Activated T-helper 17 cell treated with anti-CD3 and anti-CD28 coated beads, Interleukin-2, amount 50 U/mL, for 72 hours (primary cell): ENCODE results near the gene SLC38A10. TPM values are rescaled to one million over a fixed set of nuclear protein-coding genes. Genes with fewer than 3 reads are reported as not detected.

Experiments
- ATAC-seq: fragments of 150-1000 bp; cut with Tn5 transposase; replicated peaks from 2 replicates; pipeline ENCODE4 v1.10.0; 2021; ENCODE audit warnings: mild to moderate bottlenecking, moderate library complexity
- H3K27ac Mint-ChIP-seq: one replicate; pipeline ENCODE4 v1.8.0; 2022; ENCODE audit warnings: mixed read lengths
- H3K27me3 Mint-ChIP-seq: one replicate; pipeline ENCODE4 v1.8.0; 2022; ENCODE audit warnings: mixed read lengths
- H3K36me3 Mint-ChIP-seq: one replicate; pipeline ENCODE4 v1.8.0; 2022; ENCODE audit warnings: low read depth, mild to moderate bottlenecking, mixed read lengths
- H3K4me1 Mint-ChIP-seq: one replicate; pipeline ENCODE4 v1.8.0; 2022; ENCODE audit warnings: mixed read lengths
- H3K4me3 Mint-ChIP-seq: one replicate; pipeline ENCODE4 v1.8.0; 2022; ENCODE audit warnings: mild to moderate bottlenecking, mixed read lengths
- H3K9me3 Mint-ChIP-seq: one replicate; pipeline ENCODE4 v1.8.0; 2022; ENCODE audit warnings: mixed read lengths
- total RNA-seq, 2 donors: library from RNA; stranded (reverse); gene quantifications; one replicate each; pipeline ENCODE4 v1.2.3, GENCODE V29; 2022

The SLC38A10 gene
- total RNA-seq, 2 donors from 2014 or later: 58.4 to 71.2 TPM

DNA sequence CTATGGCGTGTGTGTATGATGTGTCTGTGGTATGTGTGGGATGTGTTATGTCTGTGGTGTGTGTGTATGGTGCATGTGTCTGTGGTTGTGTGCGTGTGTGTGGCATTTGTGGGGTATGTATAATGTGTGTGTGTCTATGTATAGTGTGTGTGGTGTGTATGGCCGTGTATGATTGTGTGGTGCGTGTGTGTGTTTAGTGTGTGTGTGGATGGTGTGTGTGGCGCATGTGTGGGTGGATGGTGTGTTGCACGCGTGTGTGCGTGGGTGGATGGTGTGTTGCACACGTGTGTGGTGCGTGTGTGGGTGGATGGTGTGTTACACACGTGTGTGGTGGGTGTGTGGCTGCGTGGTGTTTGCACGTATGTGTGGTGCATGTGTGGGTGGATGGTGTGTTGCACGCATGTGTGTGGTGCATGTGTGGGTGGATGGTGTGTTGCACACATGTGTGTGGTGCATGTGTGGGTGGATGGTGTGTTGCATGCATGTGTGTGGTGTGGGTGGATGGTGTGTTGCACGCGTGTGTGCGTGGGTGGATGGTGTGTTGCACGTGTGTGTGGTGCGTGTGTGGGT lies 5.6 kb upstream of the SLC38A10 start:
- Mint-ChIP-seq H3K4me3 (no peak overlapping the region), H3K27ac (no peak overlapping the region), H3K36me3 (no peaks in the 10 kb centered on the region), H3K4me1 (peaks cover 15% of the 10 kb centered on the region), H3K9me3 (no peaks in the 10 kb centered on the region), H3K27me3 (no peaks in the 10 kb centered on the region)
- no peak for ATAC-seq

DNA sequence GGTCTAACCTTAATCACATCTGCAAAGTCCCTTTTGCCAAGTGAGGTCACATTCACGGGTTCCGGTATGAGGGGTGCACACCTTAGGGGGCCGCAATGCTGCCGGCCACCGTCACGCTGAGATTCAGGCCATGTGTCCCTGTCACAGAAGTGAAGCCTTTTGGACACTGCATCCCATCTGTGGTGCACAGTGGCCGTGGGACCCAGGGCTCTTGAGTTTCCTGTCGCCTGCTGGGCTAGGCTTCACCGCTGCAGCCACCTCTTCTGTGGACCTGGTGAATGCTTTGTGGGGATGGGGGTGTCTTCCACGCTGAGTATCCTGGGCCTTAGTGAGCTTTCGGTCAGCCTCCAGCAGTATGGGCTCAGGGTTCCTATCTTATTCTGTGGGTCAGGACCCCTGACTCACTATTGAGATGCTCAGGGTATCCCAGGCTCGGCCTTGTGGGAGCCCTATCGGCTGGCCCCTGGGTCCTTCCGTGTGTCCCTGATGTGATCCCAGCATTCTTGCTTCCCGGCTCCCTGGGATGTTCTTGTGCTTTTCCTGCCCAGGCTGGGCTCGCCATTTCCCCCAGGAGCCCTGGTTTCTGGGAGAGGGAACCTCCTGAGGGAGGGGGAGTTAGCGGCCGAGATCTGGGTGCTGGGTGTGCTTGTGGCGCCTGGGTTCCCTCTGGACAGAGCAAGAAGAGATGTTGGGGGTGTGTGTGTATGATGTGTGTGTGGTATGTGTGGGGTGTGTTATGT lies 4.9 kb upstream of the SLC38A10 start:
- no peak overlapping the region for H3K4me3 Mint-ChIP-seq
- H3K27ac Mint-ChIP-seq: no peak overlapping the region
- H3K4me1 Mint-ChIP-seq: peaks cover 17% of the 10 kb centered on the region
- ATAC-seq: no peak
- no peaks in the 10 kb centered on the region for H3K36me3 Mint-ChIP-seq
- no peaks in the 10 kb centered on the region for H3K9me3 Mint-ChIP-seq
- H3K27me3 Mint-ChIP-seq: no peaks in the 10 kb centered on the region

DNA sequence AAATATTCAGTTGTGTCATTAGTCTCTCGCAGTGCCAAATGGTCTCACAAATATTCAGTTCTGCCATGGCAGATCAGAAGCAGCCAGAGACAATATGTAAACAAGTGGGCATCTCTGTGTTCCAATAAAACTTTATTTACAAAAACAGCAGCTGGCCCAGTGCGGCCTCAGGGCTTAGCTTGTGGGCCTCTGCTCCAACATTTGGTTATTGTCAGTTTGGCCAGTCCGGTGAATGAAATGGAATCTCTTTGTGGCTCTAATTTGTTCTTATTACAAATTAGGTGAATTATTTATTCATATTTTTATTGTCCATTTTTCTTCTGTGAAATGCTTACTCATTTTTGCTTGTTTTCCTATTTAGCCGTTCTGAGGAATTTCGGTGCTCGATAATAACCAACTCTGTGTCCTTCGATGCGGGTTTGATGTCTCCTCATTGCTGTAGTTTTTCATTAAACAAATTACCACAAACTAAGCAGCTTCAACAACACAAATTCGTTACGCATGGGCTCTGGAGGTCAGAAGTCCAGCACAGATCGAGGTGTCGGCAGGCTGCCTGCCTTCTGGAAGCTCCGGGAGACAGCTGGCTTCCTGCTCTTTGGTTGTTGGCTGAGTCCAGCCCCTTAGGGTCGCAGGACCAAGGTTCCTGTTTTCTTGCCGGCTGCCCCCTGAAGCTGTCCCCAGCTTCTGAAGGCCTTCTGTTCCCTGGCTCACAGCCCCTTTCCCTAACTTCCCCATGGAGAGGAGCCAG lies 4.1 kb upstream of the SLC38A10 start:
- Mint-ChIP-seq H3K4me3 (no peak overlapping the region), H3K27me3 (no peaks in the 10 kb centered on the region), H3K36me3 (peaks cover 5% of the 10 kb centered on the region), H3K4me1 (peaks cover 20% of the 10 kb centered on the region), H3K27ac (no peak overlapping the region), H3K9me3 (no peaks in the 10 kb centered on the region)
- no peak for ATAC-seq

DNA sequence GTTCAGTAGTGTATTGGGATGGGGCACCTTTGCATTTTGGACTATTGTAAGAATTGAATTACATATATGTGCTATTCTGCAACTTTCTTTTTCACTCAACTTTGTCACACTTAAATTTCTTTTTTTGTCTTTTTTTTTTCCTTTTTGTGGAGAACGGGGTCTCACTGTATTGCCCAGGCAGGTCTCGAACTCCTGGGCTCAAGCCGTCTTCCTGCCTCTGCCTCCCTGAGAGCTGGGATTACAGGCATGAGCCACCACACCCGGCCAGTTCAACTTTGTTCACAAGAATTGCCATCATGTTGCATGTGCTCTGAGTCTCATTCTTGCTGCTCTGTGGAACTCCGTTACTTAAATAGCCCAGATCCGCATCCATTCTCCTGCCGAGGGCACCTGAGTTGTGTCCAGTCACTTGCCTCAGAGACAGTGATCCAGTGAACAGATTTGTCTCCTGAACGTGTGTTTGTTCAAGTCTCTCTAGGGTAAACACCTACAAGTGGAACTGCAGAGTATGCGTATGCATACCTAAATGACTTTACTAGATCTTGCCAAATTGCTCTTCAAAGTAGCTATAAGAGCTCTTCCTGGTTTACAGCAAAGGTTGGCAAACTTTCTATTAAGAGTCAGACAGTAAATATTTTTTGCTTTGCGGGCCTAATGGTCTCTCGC lies 3.4 kb upstream of the SLC38A10 start:
- Mint-ChIP-seq H3K4me3 (no peak overlapping the region), H3K27me3 (no peaks in the 10 kb centered on the region), H3K9me3 (no peaks in the 10 kb centered on the region), H3K27ac (no peak overlapping the region), H3K4me1 (peaks cover 22% of the 10 kb centered on the region), H3K36me3 (peaks cover 11% of the 10 kb centered on the region)
- no peak for ATAC-seq

DNA sequence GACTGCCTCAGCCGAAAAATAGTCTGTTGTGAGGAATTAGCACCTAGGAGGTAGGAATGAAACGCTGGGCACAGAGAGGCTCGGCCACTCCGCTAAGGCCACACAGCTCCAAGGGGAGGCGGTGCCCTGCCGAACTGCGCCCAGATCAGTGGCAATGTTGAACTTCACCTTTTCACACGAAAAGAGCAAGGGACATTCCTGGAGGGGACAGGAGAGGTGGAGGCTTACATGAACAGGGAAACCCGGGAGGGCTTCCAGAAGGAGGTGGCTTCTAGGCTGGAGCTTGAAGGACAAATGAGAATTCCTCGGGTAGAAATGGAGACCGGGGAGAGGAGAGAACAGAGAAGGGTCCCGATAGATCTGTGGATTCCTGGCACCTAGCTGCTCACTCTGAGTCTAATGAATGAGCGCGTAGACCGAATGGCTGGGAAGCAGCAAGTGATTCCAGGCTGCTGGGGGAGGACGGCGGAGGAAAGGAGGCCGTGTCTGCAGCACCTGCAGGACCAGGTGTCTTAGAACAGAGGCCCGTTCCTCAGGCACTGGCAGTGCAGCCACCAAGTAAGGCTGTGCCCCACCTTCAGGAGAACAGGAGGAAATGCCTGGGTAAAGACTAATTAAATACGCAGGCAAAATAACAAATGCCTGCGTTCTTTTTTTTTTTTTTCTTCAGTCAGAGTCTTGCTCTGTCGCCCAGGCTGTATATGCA lies 722 bp upstream of the SLC38A10 start:
- H3K27ac Mint-ChIP-seq: peak overlapping the region; percentile 97
- no peaks in the 10 kb centered on the region for H3K9me3 Mint-ChIP-seq
- peaks cover 15% of the 10 kb centered on the region for H3K36me3 Mint-ChIP-seq
- H3K4me3 Mint-ChIP-seq: peak overlapping the region; percentile 97
- H3K4me1 Mint-ChIP-seq: peaks cover 22% of the 10 kb centered on the region
- no peaks in the 10 kb centered on the region for H3K27me3 Mint-ChIP-seq
- ATAC-seq: peak; percentile 39

DNA sequence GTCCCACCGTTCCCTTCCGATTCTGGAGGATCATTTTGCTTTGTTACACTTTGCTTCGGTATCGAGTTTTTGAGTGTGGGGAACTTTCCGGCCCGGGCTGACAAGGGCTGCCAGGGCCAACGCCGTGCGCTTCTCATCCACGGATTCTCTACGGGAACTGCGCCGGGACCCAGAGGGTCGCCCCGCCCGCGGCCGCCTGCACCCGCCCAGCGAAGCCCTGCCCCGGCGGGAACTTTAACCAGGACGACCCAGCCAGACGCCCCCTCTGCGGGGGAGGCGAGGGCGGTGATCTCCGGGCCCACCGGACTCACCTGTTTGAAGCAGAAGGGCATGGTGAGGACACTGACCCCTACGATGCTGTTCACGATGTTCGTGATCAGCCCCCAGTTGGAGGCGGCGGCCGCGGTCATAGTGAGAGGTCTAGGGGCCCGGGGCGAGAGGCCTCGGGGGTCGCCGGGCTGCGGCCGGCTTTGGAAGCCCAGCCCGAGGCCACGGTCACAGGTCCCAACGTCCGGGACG lies 536 bp downstream of the SLC38A10 start:
- peak; percentile 8 for ATAC-seq
- Mint-ChIP-seq H3K4me3 (peak overlapping the region; percentile 97), H3K36me3 (peaks cover 27% of the 10 kb centered on the region), H3K4me1 (peaks cover 16% of the 10 kb centered on the region), H3K27me3 (no peaks in the 10 kb centered on the region), H3K9me3 (no peaks in the 10 kb centered on the region), H3K27ac (peak overlapping the region; percentile 97)

DNA sequence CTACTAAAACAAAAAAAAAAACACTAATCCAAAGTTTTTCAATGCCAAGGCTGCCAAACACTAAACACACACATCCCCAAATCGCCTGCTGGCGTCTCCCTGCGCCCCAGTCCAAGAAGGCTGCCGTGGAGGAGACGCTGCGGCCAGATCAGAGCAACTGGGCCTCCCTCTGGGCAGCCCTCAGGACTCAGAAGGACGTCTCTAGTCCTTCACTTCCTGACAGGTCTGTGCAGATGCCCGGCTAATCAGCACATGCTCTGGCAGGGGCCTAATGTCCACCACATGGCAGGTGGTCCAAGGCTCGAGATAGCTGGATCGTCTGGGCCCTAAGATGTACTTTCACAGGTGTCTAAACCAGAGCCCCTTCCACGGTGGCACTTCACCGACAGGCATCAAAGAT lies 2.7 kb downstream of the SLC38A10 start:
- H3K4me3 Mint-ChIP-seq: peak overlapping the region; percentile 22

DNA sequence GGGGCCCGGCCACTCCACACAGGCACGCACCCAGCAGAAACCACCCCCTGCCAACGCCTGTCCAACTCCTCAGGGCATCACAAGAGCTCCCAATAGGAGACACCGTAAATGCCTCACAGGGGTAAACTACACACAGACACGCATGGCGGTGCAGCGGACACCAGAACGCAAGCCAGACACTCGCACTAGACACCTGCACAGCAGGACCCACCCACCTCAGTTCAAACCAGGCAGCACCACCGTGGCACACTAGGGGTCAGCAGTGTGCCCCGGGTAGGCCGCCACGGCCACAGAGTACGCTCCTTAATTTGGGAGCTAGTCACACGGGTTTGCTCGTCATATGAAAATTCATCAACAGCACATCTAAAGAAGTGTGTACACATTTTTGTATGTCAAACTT lies 3.4 kb downstream of the SLC38A10 start:
- ATAC-seq: peak; percentile 59
- Mint-ChIP-seq H3K27me3 (no peaks in the 10 kb centered on the region), H3K9me3 (no peaks in the 10 kb centered on the region), H3K27ac (peak overlapping the region; percentile 46), H3K4me3 (peak overlapping the region; percentile 47), H3K4me1 (peaks cover 28% of the 10 kb centered on the region), H3K36me3 (peaks cover 49% of the 10 kb centered on the region)

More for the DNA sequence above, 2.7 kb downstream of the SLC38A10 start:
- Mint-ChIP-seq H3K4me1 (peaks cover 24% of the 10 kb centered on the region), H3K36me3 (peaks cover 41% of the 10 kb centered on the region), H3K27me3 (no peaks in the 10 kb centered on the region), H3K9me3 (no peaks in the 10 kb centered on the region), H3K27ac (no peak overlapping the region)
- ATAC-seq: no peak

DNA sequence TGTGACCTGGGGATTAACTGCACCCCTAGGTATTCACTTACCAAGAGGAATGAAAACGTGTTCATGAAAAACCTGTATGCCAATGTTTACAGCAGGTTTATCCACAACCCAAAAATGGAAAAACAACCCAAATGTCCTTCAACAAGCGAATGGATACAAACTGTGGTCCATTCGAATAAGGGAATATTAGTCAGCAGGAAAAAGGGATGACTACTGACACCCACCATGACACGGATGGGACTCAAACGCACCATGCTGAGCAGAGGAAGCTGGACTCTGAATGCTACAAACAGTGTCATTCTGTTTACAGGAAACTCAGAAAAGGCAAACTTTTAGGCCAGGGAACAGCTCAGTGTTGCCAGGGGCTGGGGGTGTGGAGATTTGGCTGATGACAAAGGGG lies 4.9 kb downstream of the SLC38A10 start:
- no peak for ATAC-seq
- peak overlapping the region; percentile 12 for H3K27ac Mint-ChIP-seq
- H3K4me3 Mint-ChIP-seq: no peak overlapping the region
- peaks cover 54% of the 10 kb centered on the region for H3K36me3 Mint-ChIP-seq
- H3K27me3 Mint-ChIP-seq: no peaks in the 10 kb centered on the region
- peaks cover 20% of the 10 kb centered on the region for H3K4me1 Mint-ChIP-seq
- no peaks in the 10 kb centered on the region for H3K9me3 Mint-ChIP-seq

DNA sequence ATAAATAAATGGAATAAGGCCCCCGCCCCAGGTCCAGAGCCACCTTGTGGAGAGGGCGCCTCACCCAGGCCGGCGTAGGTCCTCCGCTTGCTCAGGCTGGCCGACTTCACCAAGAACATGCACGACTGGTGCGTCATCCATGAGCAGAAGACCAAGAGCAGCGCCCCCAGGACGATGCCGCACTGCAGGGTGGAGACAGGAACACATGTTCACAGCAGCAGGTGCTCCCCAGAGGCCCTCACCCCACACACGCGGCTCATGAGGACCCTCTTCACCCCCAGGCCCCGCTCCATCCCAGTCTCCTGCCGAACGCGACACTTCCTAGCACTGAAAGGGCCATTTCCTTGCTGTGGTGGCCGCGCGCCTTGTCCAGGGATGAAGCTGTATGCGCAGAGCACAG lies 5.5 kb downstream of the SLC38A10 start:
- no peak for ATAC-seq

DNA sequence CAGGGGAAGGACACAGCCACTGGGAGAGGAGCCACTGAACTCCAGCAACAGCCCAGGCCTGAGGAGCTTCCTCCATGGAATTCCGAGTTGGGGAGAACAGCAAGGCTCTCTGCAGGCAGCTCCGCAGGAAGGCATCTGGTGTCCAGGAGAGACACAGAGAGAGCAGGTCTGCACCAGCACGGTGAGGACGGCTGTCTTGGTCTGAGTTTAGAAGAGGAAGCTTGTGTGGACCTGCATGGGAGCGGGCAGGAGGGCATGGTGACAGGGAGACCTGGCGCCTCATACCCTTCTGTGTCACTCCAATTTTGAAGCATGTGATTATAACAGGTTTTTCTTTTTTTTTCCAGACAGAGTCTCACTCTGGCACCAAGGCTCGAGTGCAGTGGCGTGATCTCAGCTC lies 6.4 kb downstream of the SLC38A10 start:
- Mint-ChIP-seq H3K9me3 (no peaks in the 10 kb centered on the region), H3K27me3 (no peaks in the 10 kb centered on the region), H3K27ac (no peak overlapping the region), H3K4me1 (peaks cover 20% of the 10 kb centered on the region), H3K4me3 (peak overlapping the region; percentile 93), H3K36me3 (peaks cover 57% of the 10 kb centered on the region)
- ATAC-seq: no peak

More for the DNA sequence above, 5.5 kb downstream of the SLC38A10 start:
- H3K36me3 Mint-ChIP-seq: peaks cover 60% of the 10 kb centered on the region
- H3K27me3 Mint-ChIP-seq: no peaks in the 10 kb centered on the region
- no peak overlapping the region for H3K4me3 Mint-ChIP-seq
- H3K4me1 Mint-ChIP-seq: peaks cover 25% of the 10 kb centered on the region
- H3K27ac Mint-ChIP-seq: peak overlapping the region; percentile 12
- H3K9me3 Mint-ChIP-seq: no peaks in the 10 kb centered on the region

DNA sequence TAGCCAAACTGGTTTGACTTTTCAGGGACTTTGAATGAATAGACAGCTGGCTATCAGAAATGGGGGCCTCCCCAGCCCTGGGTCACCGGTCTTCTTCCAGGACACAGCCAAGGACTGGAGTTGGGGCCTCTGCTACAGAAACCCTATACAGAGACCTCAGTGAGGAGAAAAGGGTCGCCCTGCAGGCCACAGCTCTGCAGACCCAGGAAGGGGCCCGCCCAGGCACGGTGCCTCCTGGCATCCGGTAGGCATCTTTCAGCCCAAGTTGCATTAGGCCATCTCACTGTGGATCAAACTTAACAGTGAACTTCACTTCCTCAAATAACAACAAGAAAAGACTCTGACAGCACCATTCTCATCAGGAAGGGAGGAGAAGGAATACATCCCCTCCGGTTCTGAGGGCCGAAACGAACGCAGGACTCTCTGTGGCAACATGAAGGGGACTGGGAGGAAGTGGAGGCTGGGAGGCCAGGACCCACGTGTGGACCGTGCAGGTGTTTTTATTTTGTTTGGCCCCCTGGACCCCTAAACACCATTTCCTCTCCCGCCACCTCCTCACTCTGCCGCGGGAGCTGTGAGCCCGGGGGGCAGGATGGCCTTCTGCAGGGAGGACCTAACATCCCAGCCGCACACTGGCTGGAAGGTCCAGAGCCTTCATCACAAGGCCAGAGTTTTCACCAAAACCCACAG lies 7.2 kb downstream of the SLC38A10 start:
- peaks cover 55% of the 10 kb centered on the region for H3K36me3 Mint-ChIP-seq
- ATAC-seq: no peak
- peaks cover 20% of the 10 kb centered on the region for H3K4me1 Mint-ChIP-seq
- peak overlapping the region; percentile 95 for H3K27ac Mint-ChIP-seq
- H3K4me3 Mint-ChIP-seq: peak overlapping the region; percentile 93
- no peaks in the 10 kb centered on the region for H3K9me3 Mint-ChIP-seq
- H3K27me3 Mint-ChIP-seq: no peaks in the 10 kb centered on the region

DNA sequence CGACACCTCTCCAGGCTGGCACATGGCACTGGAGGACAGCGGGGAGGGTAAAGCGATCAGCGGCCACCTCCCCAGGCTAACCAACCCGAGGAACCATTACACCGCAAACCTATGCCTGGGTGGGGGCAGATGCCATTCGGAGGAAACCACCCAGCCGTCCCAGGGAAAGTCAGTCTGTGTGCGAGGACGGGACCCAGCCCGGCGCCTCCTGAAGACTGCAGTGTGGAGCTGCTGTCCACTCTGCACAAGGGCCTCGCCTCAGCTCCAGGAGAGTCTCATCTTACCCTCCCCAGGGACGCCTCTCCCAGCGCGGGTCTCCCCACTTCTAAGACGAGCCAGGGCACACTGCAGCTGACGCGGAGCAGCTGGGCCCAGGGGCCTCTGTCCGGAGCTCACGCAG lies 8.0 kb downstream of the SLC38A10 start:
- ATAC-seq: no peak
- Mint-ChIP-seq H3K4me1 (peaks cover 20% of the 10 kb centered on the region), H3K27ac (peak overlapping the region; percentile 95), H3K27me3 (no peaks in the 10 kb centered on the region), H3K36me3 (peaks cover 55% of the 10 kb centered on the region), H3K4me3 (peak overlapping the region; percentile 93), H3K9me3 (no peaks in the 10 kb centered on the region)
